AG09319 (cell line): Measurements from ENCODE around the gene NCDN.

Source experiments
- DNase-seq: peaks from one replicate; pipeline ENCODE4 v3.0.0-alpha.2; 2010; ENCODE audit warnings: low read depth; ENCODE audit errors: extremely low read depth
- TF ChIP-seq, protein P1 (sequence below): IDR thresholded peaks from 2 replicates; pipeline ENCODE4 v1.5.1; 2011; ENCODE audit warnings: low read depth, mild to moderate bottlenecking, inconsistent platforms, low read length, moderate library complexity

Gene NCDN

DNA sequence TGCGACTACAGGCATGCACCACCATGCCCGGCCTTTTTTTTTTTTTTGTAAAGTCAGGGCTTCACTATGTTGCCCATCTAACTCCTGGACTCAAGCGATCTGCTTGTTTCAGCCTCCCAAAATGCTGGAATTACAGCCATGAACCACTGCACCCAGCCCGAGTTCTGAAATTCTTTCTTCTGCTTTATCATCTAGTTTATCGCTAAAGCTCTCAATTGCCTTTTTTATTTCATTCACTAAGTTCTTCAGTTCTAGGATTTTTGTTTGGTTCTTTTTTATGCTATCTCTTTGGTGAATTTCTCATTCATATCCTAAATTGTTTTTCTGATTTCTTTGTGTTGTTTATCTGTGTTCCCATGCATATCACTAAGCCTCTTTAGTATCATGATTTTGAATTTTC is 27.4 kb upstream of the NCDN start:
- no peak for DNase-seq
- TF ChIP-seq, protein P1, sequence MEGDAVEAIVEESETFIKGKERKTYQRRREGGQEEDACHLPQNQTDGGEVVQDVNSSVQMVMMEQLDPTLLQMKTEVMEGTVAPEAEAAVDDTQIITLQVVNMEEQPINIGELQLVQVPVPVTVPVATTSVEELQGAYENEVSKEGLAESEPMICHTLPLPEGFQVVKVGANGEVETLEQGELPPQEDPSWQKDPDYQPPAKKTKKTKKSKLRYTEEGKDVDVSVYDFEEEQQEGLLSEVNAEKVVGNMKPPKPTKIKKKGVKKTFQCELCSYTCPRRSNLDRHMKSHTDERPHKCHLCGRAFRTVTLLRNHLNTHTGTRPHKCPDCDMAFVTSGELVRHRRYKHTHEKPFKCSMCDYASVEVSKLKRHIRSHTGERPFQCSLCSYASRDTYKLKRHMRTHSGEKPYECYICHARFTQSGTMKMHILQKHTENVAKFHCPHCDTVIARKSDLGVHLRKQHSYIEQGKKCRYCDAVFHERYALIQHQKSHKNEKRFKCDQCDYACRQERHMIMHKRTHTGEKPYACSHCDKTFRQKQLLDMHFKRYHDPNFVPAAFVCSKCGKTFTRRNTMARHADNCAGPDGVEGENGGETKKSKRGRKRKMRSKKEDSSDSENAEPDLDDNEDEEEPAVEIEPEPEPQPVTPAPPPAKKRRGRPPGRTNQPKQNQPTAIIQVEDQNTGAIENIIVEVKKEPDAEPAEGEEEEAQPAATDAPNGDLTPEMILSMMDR: no peak

DNA sequence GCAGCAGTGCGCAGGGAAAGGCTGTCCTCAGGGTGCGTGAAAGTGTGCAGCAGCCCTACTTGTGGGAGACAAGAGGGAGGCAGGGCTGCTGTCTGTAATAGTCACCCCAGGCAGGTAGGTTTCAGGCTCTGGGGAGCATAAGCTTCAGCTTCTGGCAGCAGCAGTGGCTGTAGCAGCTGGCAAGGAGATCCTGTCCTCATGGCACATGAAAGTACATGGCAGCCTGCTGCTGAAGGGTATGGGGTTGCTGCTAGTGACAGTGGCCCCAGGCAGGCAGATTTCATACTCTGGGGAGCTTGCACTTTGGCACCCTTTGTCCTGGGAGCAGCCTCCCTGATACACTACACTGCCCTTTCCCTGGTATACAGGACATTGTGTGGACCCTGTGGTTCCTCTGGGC is 26.7 kb upstream of the NCDN start:
- no peak for DNase-seq
- TF ChIP-seq, protein P1: no peak

DNA sequence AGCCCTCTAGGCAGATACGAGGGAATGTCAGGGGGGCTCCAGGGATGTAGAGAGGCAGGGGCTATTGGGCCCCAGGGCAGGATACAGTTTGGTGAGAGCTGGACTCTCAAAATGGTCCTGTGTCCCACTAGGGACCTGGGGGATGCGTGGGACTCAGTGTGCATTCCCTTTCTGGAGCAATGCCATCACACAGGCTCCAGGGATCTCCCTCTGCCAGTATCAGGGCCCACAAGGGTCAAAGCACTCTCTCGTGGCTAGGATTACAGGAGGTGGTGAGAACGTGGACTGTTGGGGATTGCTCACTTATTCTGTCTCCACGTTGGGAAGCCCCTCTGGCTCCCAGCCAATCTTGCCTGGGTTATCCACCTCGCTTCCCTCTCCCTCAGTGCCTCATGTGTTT is 26.2 kb upstream of the NCDN start:
- no peak for DNase-seq
- TF ChIP-seq, protein P1: no peak

DNA sequence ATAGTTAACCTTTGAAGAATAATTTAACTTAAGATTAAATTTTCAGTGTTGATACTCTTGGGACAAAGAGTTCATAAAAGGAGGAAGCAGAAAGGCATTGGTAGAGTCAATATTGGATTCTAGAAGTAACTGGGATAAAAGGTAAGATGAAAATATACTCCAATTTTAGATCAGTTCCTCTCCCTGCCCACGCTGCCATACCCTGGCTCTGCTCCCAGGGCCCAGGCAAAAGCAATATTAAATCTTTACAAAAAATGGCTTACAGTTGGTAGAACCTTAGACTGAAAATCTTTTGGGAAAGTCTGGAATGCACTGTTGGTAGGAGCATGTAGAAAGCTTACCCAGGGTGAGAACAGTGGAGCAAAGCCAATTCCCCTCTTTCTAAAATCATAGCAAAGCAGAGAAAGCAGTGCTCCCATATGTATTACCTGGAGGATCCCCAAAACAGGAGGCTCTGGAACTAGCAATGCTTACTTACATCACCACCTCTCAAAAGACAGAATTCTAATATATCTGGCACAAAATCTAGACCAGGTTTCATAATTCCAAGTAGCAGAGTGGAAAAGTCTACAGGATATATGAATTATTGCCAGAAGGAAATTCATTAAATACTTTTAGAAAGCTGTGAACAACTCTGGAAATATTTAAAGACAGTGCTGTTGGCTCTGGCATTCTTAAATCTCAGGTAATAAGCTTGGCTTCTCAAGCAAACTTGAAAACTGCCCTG is 24.9 kb upstream of the NCDN start:
- DNase-seq: no peak
- TF ChIP-seq, protein P1: no peak

DNA sequence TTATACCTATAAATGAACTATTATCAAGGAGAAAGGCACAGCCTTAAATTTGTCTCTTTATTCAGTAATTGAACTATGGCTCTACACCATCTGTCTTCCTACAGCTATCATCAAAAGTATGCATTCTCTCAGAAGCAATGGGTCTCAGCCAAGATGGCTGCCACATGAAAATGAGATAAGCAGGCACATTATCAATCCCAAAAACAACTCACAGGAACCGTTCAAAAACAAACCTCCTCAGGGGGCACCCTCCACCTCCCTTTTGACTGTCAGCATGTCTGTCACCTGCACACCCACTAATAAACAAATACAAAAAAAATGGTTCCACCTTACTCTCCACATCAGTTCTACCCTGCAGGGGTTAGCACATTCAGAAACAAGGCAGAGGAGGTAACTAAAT is 24.0 kb upstream of the NCDN start:
- TF ChIP-seq, protein P1: no peak
- no peak for DNase-seq

DNA sequence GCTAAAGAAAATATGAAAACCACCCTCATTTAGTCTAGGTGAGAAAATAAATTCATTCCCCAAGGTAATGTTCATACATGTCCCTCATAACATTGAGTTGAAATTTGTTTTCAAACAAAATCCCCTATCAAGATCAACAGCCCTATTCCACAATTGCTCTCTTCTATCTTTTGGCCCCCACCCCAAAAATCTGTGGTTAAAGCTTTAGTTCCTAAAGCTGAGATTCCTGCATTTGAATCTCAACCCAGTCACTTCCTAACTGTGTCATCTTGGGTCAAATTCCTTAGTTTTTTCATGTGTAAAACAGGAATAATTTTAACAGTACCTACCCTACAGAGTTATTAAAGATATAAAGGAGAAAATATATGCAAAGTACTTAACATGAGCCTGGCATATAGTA is 22.4 kb upstream of the NCDN start:
- TF ChIP-seq, protein P1: no peak
- no peak for DNase-seq

DNA sequence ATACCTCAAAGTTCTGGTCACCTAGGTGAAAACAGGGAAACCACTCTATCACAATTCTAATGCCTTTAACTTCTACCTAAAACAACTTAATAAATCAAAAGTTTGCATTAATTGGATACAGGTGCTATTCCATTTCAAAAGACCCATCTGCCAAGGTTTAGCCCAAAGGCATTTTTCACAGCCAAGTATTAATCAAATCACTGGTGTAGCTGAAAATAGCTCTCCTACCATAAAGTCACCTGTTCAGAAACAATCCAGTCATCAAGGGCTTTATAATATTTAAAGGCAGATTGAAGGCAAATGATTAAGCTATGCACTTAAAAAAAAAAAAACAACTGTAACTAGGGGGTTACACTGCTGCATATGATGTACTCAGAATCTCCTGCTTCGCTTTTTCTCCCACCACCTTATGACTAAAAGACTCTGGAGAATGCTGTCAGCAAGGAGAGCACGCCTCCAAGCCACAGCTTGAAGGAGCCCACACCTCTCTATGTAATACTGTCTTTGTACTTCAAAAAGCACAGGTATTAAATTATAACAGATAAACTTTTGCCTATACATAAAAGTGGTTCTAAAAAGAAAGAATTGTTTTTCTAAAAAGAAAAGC is 20.9 kb upstream of the NCDN start:
- TF ChIP-seq, protein P1: no peak

More for the DNA sequence above, 20.9 kb upstream of the NCDN start:
- DNase-seq: no peak
